Left ventricle myocardium superior (tissue), 1 donor: ENCODE results near the gene SETBP1. TPM values are rescaled to one million over a fixed set of nuclear protein-coding genes. Genes with fewer than 3 reads are reported as not detected.

ENCODE experiments used
- ATAC-seq: fragments of 200-7000 bp; cut with Tn5 transposase; one replicate; pipeline ENCODE4 v1.9.1; 2020; ENCODE audit warnings: mild to moderate bottlenecking, moderate library complexity
- DNase-seq: peaks from one replicate; pipeline ENCODE4 v3.0.0-alpha.2; 2020
- intact Hi-C: fragments of 100-400 bp; cut with micrococcal nuclease; formaldehyde crosslinking; loops from one replicate; pipeline ENCODE4 v1.11.0; 2022
- microRNA-seq: library from miRNA; unstranded; fragments of <30 nt; microRNA quantifications from one replicate; pipeline ENCODE4 v1.2.0, GENCODE V29; 2020; ENCODE audit warnings: borderline number of aligned reads
- total RNA-seq: library from RNA; stranded (reverse); fragmentation: NEBNext Ultra II Directional; extraction: Animal tissue kit (Norgen Biotek cat#: 25700); gene quantifications from one replicate; pipeline ENCODE4 v1.2.1, GENCODE V29; 2021
- donor health status: DM: no; HTN: yes; CAD: no; lungs with severe emphysema.

Gene SETBP1
- total RNA-seq, 1 donor from 2014 or later, result 6.7 TPM

DNA sequence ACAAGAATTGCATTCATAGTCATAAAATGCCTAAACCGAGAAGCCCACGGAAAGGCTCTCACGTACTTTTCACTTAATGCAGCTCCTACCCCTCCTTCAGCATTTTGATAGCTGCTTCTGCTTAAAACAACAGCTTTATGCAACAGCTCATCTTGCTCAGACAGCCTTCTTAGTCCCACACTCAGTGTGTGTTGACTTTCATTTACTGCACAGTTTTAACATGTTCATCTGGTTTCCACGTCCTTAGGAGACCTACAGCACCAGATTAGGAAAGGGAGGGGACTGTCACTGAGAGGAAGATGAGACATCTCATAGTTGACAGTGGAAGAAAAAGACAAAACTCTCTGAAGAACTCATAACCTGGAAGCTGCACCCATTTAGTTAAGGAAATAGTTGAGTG is 435.4 kb downstream of the SETBP1 start:
- ATAC-seq, result no peak
- intact Hi-C loops, result no loop called here
- DNase-seq, result no peak

Small RNA genes within 50 kb of the gene (microRNA-seq; reads per million reads assigned to microRNA genes)
- not detected for gene MIR4319
